ENCODE data around the gene SPEM1.

SPEM1 gene

DNA sequence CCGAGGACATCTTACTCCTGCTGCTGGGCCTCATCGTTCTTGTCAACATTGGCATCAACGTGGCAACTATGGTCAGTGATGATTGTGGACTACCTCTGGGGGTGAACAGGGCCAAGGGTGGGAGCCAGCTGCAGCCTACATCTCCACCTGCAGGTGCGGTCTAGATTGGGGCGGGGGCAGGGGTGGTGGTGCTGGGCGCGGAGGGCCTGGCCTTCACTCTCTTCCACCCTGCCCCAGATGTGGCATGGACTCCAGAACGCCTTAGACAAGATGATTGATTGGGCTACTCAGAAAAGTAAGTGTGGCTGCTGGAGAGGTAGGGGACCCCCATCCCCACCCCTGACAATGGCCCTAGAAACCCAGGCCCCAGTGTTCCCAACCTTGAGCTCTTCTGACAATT is 5.6 kb downstream of the SPEM1 start:
- DNase-seq (ENCODE audit: low spot score), result no peak
- in situ Hi-C loops (cut with MboI; ENCODE audit: low sequenced_read_pairs, unreplicated experiment), result no loop called here
- TF ChIP-seq CTCF (IDR thresholded peaks at IDR 0.05; ENCODE audit: borderline replicate concordance, control extremely low read depth, extremely low read depth, insufficient read depth, missing control alignments), result no peak

DNA sequence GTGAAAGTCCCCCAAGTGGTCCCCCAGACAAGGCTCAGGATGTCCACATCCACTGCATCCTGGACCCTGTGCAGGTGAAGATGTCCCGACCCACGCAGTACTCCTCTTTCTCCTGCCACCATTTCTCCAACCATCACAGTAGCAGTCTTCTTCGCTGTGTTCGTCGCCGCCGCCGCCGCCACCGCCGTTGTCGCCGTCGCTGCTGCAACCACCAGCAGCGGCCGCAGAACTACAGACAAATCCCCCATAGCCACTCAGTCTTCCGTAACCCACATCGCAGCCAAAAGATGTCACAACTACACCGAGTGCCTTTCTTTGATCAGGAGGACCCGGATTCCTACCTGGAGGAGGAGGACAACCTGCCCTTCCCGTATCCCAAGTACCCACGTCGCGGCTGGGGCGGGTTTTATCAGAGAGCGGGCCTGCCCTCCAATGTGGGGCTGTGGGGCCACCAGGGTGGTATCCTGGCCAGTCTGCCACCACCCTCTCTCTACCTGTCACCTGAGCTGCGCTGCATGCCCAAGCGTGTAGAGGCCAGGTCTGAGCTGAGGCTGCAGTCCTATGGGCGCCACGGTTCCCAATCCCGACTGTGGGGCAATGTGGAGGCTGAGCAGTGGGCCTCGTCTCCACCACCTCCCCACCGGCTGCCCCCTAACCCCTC is 6.2 kb downstream of the SPEM1 start:
- in situ Hi-C loops (cut with MboI; ENCODE audit: low sequenced_read_pairs, unreplicated experiment), result no loop called here
- DNase-seq (ENCODE audit: low spot score), result no peak
- TF ChIP-seq CTCF (IDR thresholded peaks at IDR 0.05; ENCODE audit: borderline replicate concordance, control extremely low read depth, extremely low read depth, insufficient read depth, missing control alignments), result no peak

GRCh38 chr17:7426896-7427489 is 6.9 kb downstream of the SPEM1 start:
- in situ Hi-C loops (cut with MboI; ENCODE audit: low sequenced_read_pairs, unreplicated experiment), result no loop called here
- TF ChIP-seq CTCF (IDR thresholded peaks at IDR 0.05; ENCODE audit: borderline replicate concordance, control extremely low read depth, extremely low read depth, insufficient read depth, missing control alignments), result no peak
- no peak for DNase-seq (ENCODE audit: low spot score)

GRCh38 chr17:7427549-7427948 is 7.4 kb downstream of the SPEM1 start:
- DNase-seq (ENCODE audit: low spot score), result no peak
- TF ChIP-seq CTCF (IDR thresholded peaks at IDR 0.05; ENCODE audit: borderline replicate concordance, control extremely low read depth, extremely low read depth, insufficient read depth, missing control alignments), result no peak
- in situ Hi-C loops (cut with MboI; ENCODE audit: low sequenced_read_pairs, unreplicated experiment), result no loop called here

DNA sequence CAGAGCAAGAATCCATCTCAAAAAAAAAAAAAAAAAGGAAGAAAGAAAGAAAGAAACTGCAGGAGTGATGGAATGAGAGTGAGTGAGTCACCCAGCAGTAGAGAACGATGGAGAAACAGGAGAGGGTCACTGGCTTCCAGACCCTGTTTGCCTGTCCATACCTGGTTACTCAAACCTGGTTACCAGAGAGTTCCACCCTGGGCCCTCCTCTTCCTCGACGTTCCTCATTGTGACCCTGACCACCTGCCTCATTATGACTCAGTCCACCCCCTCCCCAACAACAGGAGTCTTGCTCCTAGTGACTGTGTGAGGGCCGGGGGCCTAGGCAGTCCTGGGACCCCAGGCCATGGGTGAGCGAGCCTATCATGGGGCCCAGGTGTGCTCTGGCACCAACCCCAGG is 8.4 kb downstream of the SPEM1 start, which contains the start of gene SPEM3:
TSS of gene SPEM3 (plus strand) at position 301 of the 400 bp plus-strand sequence. CDS start at position 347, 46 bp downstream.
- no peak for DNase-seq (ENCODE audit: low spot score)
- TF ChIP-seq CTCF (IDR thresholded peaks at IDR 0.05; ENCODE audit: borderline replicate concordance, control extremely low read depth, extremely low read depth, insufficient read depth, missing control alignments), result no peak
- in situ Hi-C loops (cut with MboI; ENCODE audit: low sequenced_read_pairs, unreplicated experiment), result no loop called here

- no peak for DNase-seq (ENCODE audit: low spot score)
- in situ Hi-C loops (cut with MboI; ENCODE audit: low sequenced_read_pairs, unreplicated experiment), result no loop called here
- TF ChIP-seq CTCF (IDR thresholded peaks at IDR 0.05; ENCODE audit: borderline replicate concordance, control extremely low read depth, extremely low read depth, insufficient read depth, missing control alignments), result no peak
These were observed 9.6 kb downstream of the SPEM1 start for GRCh38 chr17:7429722-7430121.

Measured in GM13976 (cell line).